Measurements from ENCODE around the gene JAKMIP2.
"Not testable (repeated sequence)": the region's sequence is repeated elsewhere in the genome, so short reads cannot be mapped to it uniquely, and the experiment has no call there.

The JAKMIP2 gene

DNA sequence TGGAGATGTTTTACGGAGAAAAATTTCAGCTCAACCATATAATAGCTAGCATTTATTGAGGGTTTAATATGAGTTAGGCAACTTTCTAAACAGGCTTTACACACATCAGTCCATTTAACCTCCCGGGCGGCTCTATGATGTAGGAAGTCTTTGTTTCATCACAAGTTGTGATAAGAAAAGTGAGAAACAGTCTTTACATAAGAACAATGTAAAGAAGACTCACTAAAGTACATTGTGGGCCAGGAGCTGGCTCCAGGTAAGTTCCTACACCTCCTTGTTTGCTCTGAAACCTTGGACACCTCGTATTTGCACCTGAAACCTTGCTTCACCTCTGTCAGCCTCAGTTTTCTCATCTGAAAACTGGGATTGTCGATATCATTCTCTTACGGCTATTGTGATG lies 116.1 kb downstream of the JAKMIP2 start:
- no peak overlapping the region for H3K27ac Mint-ChIP-seq
- no peaks in the 10 kb centered on the region for H3K4me1 Mint-ChIP-seq (ENCODE audit: low read depth)
- H3K36me3 Mint-ChIP-seq (ENCODE audit: low read depth) = no peaks in the 10 kb centered on the region
- no peak overlapping the region for H3K4me3 Mint-ChIP-seq
- H3K9me3 Mint-ChIP-seq = peaks cover 9% of the 10 kb centered on the region
- no peaks in the 10 kb centered on the region for H3K27me3 Mint-ChIP-seq
- intact Hi-C loops (cut with micrococcal nuclease) = no loop called here

- intact Hi-C loops (cut with micrococcal nuclease) = no loop called here
- Mint-ChIP-seq H3K36me3 (ENCODE audit: low read depth) (no peaks in the 10 kb centered on the region), H3K27ac (no peak overlapping the region), H3K27me3 (no peaks in the 10 kb centered on the region), H3K9me3 (peaks cover 21% of the 10 kb centered on the region), H3K4me3 (no peak overlapping the region), H3K4me1 (ENCODE audit: low read depth) (no peaks in the 10 kb centered on the region)
Measured at GRCh38 chr5:147661541-147661940, 121.0 kb downstream of the JAKMIP2 start.

DNA sequence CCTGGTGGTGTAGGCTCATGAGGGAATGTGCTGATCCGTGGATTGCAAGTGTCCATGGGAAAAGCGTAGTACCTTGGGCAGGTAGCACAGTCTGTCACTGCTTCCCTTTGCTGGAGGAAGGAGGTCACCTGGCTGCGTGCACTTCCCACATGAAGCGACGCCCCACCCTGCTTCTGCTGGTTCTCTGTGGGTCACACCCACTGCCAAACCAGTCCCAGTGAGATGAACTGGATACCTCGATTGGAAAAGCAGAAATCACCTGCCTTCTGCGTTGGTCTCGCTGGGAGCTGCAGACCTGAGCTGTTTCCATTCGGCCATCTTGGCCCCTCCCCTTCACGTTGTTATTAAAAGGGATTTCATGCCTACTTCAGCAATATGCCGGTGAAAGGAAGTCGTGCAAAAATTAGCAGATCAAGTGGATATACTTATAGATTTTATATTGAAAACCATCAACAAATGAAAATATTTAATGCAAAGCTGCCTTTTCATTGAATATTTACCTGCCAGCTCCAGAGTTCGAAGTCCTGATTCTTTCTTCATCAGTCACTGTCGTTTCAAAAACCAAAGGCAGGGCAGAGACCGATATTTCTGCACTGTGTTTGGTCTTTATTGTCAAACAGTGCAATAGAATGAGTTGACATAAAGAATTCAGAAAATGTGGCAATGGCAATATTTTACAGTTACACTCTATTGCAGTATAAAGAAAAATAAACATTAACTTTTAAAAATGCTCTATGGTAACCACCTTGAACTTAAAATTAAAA lies 123.2 kb downstream of the JAKMIP2 start:
- H3K4me3 Mint-ChIP-seq = no peak overlapping the region
- H3K4me1 Mint-ChIP-seq (ENCODE audit: low read depth) = no peaks in the 10 kb centered on the region
- no peak overlapping the region for H3K27ac Mint-ChIP-seq
- H3K9me3 Mint-ChIP-seq = peaks cover 38% of the 10 kb centered on the region
- H3K27me3 Mint-ChIP-seq = no peaks in the 10 kb centered on the region
- no peaks in the 10 kb centered on the region for H3K36me3 Mint-ChIP-seq (ENCODE audit: low read depth)
- intact Hi-C loops (cut with micrococcal nuclease) = no loop called here

DNA sequence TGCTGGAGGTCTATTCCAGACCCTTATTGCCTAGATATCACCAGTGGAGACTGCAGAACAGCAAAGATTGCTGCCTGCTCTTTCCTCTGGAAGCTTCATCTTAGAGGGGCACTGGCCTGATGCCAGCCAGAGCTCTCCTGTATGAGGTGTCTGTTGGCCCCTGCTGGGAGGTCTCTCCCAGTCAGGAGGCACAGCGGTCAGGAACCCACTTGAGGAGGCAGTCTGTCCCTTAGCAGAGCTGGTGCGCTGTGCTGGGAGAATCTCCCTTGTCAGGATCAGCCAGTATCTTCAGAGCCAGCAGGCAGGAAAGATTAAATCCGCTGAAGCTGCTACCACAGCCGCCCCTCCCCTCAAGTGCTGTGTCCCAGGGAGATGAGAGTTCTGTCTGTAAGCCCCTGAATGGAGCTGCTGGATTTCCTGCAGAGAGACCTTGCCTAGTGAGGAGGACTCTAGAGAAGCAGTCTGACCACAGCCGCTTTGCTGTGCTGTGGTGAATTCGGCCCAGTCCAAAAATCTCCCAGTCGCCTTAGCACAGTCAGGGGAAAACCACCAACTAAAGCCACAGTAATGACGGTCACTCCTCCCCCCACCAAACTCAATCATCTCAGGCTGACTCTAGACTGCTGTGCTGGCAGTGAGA lies 124.1 kb downstream of the JAKMIP2 start:
- no peaks in the 10 kb centered on the region for H3K27me3 Mint-ChIP-seq
- H3K4me1 Mint-ChIP-seq (ENCODE audit: low read depth) = no peaks in the 10 kb centered on the region
- no peak overlapping the region for H3K4me3 Mint-ChIP-seq
- no peak overlapping the region for H3K27ac Mint-ChIP-seq
- no peaks in the 10 kb centered on the region for H3K36me3 Mint-ChIP-seq (ENCODE audit: low read depth)
- intact Hi-C loops (cut with micrococcal nuclease) = no loop called here
- H3K9me3 Mint-ChIP-seq = peaks cover 38% of the 10 kb centered on the region

GRCh38 chr5:147648597-147648996 lies 133.9 kb downstream of the JAKMIP2 start:
- Mint-ChIP-seq H3K4me1 (ENCODE audit: low read depth) (no peaks in the 10 kb centered on the region), H3K27ac (no peak overlapping the region), H3K4me3 (no peak overlapping the region), H3K9me3 (no peaks in the 10 kb centered on the region), H3K36me3 (ENCODE audit: low read depth) (no peaks in the 10 kb centered on the region), H3K27me3 (no peaks in the 10 kb centered on the region)
- intact Hi-C loops (cut with micrococcal nuclease) = no loop called here

- Mint-ChIP-seq H3K36me3 (ENCODE audit: low read depth) (no peaks in the 10 kb centered on the region), H3K27me3 (no peaks in the 10 kb centered on the region), H3K27ac (no peak overlapping the region), H3K9me3 (no peaks in the 10 kb centered on the region), H3K4me1 (ENCODE audit: low read depth) (no peaks in the 10 kb centered on the region), H3K4me3 (no peak overlapping the region)
- intact Hi-C loops (cut with micrococcal nuclease) = no loop called here
Measured at GRCh38 chr5:147645197-147645596, 137.3 kb downstream of the JAKMIP2 start.

- H3K4me1 Mint-ChIP-seq (ENCODE audit: low read depth) = no peaks in the 10 kb centered on the region
- no peaks in the 10 kb centered on the region for H3K9me3 Mint-ChIP-seq
- no peak overlapping the region for H3K4me3 Mint-ChIP-seq
- no peak overlapping the region for H3K27ac Mint-ChIP-seq
- intact Hi-C loops (cut with micrococcal nuclease) = no loop called here
- H3K27me3 Mint-ChIP-seq = no peaks in the 10 kb centered on the region
- no peaks in the 10 kb centered on the region for H3K36me3 Mint-ChIP-seq (ENCODE audit: low read depth)
Measured at GRCh38 chr5:147644460-147644859, 138.1 kb downstream of the JAKMIP2 start.

- H3K4me3 Mint-ChIP-seq = no peak overlapping the region
- intact Hi-C loops (cut with micrococcal nuclease) = no loop called here
- H3K27ac Mint-ChIP-seq = no peak overlapping the region
- H3K36me3 Mint-ChIP-seq (ENCODE audit: low read depth) = no peaks in the 10 kb centered on the region
- no peaks in the 10 kb centered on the region for H3K4me1 Mint-ChIP-seq (ENCODE audit: low read depth)
- no peaks in the 10 kb centered on the region for H3K27me3 Mint-ChIP-seq
- H3K9me3 Mint-ChIP-seq = no peaks in the 10 kb centered on the region
Measured at GRCh38 chr5:147643142-147643541, 139.4 kb downstream of the JAKMIP2 start.

DNA sequence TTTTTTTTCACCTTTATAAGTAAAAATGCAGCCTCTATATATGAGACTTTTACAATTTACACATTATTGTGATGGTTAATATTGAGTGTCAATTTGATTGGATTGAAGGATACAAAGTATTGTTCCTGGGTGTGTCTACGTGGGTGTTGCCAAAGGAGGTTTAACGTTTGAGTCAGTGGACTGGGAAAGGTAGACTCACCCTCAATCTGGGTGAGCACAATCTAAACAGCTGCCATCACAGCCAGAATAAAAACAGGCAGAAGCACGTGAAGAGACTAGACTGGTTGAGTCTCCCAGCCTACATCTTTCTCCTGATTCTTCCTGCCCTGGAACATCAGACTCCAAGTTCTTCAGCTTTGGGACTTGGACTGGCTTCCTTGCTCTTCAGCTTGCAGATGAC lies 139.9 kb downstream of the JAKMIP2 start:
- H3K27ac Mint-ChIP-seq = no peak overlapping the region
- no peaks in the 10 kb centered on the region for H3K9me3 Mint-ChIP-seq

DNA sequence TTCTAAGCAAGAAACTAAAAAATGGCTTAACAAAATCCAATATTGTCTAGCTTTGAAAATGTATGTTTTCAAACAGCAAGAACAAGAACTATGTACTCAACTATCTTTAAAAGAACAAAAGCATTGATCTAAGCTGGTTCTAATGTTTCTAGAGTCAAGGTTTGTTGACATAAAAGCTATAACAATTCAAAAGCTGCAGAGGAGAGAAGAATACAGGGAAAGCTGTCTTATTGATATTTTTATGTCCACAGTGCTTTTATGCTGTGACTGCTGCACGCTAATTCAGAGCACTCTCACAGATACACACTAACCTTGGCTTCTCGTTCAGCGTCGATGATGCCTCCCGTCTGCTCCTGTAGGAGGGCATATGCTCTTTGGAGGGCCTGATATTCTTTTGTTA lies 143.2 kb downstream of the JAKMIP2 start:
- no peaks in the 10 kb centered on the region for H3K27me3 Mint-ChIP-seq
- no peak overlapping the region for H3K4me3 Mint-ChIP-seq
- no peaks in the 10 kb centered on the region for H3K9me3 Mint-ChIP-seq
- no peaks in the 10 kb centered on the region for H3K4me1 Mint-ChIP-seq (ENCODE audit: low read depth)
- no peaks in the 10 kb centered on the region for H3K36me3 Mint-ChIP-seq (ENCODE audit: low read depth)
- intact Hi-C loops (cut with micrococcal nuclease) = no loop called here
- H3K27ac Mint-ChIP-seq = no peak overlapping the region

More for the DNA sequence above, 139.9 kb downstream of the JAKMIP2 start:
- intact Hi-C loops (cut with micrococcal nuclease) = no loop called here
- Mint-ChIP-seq H3K36me3 (ENCODE audit: low read depth) (no peaks in the 10 kb centered on the region), H3K4me1 (ENCODE audit: low read depth) (no peaks in the 10 kb centered on the region), H3K4me3 (no peak overlapping the region), H3K27me3 (no peaks in the 10 kb centered on the region)

GRCh38 chr5:147636729-147636984 lies 145.9 kb downstream of the JAKMIP2 start:
- Mint-ChIP-seq H3K4me1 (ENCODE audit: low read depth) (peaks cover 6% of the 10 kb centered on the region), H3K36me3 (ENCODE audit: low read depth) (no peaks in the 10 kb centered on the region), H3K27ac (no peak overlapping the region), H3K9me3 (no peaks in the 10 kb centered on the region), H3K27me3 (no peaks in the 10 kb centered on the region), H3K4me3 (no peak overlapping the region)
- intact Hi-C loops (cut with micrococcal nuclease) = no loop called here

GRCh38 chr5:147635882-147636728 lies 146.4 kb downstream of the JAKMIP2 start:
- intact Hi-C loops (cut with micrococcal nuclease) = no loop called here
- no peaks in the 10 kb centered on the region for H3K27me3 Mint-ChIP-seq
- H3K4me3 Mint-ChIP-seq = no peak overlapping the region
- H3K36me3 Mint-ChIP-seq (ENCODE audit: low read depth) = no peaks in the 10 kb centered on the region
- peaks cover 6% of the 10 kb centered on the region for H3K4me1 Mint-ChIP-seq (ENCODE audit: low read depth)
- no peaks in the 10 kb centered on the region for H3K9me3 Mint-ChIP-seq
- H3K27ac Mint-ChIP-seq = no peak overlapping the region

DNA sequence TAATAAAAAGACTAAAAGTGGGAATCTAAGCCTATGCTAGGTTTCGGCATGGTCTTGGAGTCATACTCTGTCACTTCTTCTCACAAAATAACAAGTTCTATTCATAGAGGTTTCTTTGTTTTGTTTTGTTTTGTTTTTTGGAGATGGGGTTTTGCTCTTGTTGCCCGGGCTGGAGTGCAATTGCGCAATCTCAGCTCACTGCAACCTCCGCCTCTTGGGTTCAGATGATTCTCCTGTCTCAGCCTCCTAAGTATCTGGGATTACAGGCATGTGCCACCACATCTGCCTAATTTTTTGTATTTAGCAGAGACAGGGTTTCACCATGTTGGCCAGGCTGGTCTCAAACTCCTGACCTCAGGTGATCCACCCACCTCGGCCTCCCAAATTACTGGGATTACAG lies 147.1 kb downstream of the JAKMIP2 start:
- H3K27me3 Mint-ChIP-seq; H3K36me3 Mint-ChIP-seq (ENCODE audit: low read depth); H3K4me3 Mint-ChIP-seq; H3K4me1 Mint-ChIP-seq (ENCODE audit: low read depth); H3K9me3 Mint-ChIP-seq; intact Hi-C loops (cut with micrococcal nuclease); H3K27ac Mint-ChIP-seq: not testable (repeated sequence)

GRCh38 chr5:147633173-147633572 lies 149.4 kb downstream of the JAKMIP2 start:
- intact Hi-C loops (cut with micrococcal nuclease) = no loop called here
- Mint-ChIP-seq H3K27me3 (no peaks in the 10 kb centered on the region), H3K4me1 (ENCODE audit: low read depth) (peaks cover 6% of the 10 kb centered on the region), H3K27ac (no peak overlapping the region), H3K36me3 (ENCODE audit: low read depth) (no peaks in the 10 kb centered on the region), H3K9me3 (no peaks in the 10 kb centered on the region), H3K4me3 (no peak overlapping the region)
